ACC112 (cell line): ENCODE results near the gene SLC9A9.
A peak's percentile ranks its signal among the peaks of the same experiment; 100 is the strongest.
"Not testable (repeated sequence)": the region's sequence is repeated elsewhere in the genome, so short reads cannot be mapped to it uniquely, and the experiment has no call there.

Source experiments
- H2AFZ ChIP-seq: fragments of 200-600 bp; sonication (generic); one replicate; pipeline ENCODE4 v1.6.0; 2017; ENCODE audit warnings: antibody characterized with exemption, low read length; ENCODE audit not compliant: unreplicated experiment
- H3K27ac ChIP-seq: fragments of 200-600 bp; sonication (generic); 2 replicates; pipeline ENCODE4 v1.5.1; 2014; ENCODE audit warnings: low read depth, mild to moderate bottlenecking, antibody characterized with exemption, low read length, moderate library complexity
- H3K27me3 ChIP-seq: fragments of 200-600 bp; sonication (generic); 2 replicates; pipeline ENCODE4 v1.6.1; 2014; ENCODE audit warnings: mild to moderate bottlenecking, antibody characterized with exemption, low read length, moderate library complexity, mixed read lengths; ENCODE audit not compliant: insufficient read depth
- H3K36me3 ChIP-seq: fragments of 200-600 bp; sonication (generic); 2 replicates; pipeline ENCODE4 v1.6.1; 2016; ENCODE audit warnings: mild to moderate bottlenecking, antibody characterized with exemption, low read length, moderate library complexity, mixed read lengths; ENCODE audit not compliant: insufficient read depth
- H3K4me1 ChIP-seq: fragments of 200-600 bp; sonication (generic); one replicate; pipeline ENCODE4 v1.6.1; 2016; ENCODE audit warnings: low read length, mixed read lengths; ENCODE audit not compliant: insufficient read depth, unreplicated experiment, control insufficient read depth
- H3K4me3 ChIP-seq: fragments of 200-600 bp; sonication (generic); 2 replicates; pipeline ENCODE4 v1.5.1; 2014; ENCODE audit warnings: mild to moderate bottlenecking, low read depth, low read length
- H3K79me2 ChIP-seq: fragments of 200-600 bp; sonication (generic); one replicate; pipeline ENCODE4 v1.6.0; 2016; ENCODE audit warnings: low read length; ENCODE audit not compliant: control insufficient read depth, unreplicated experiment, insufficient read depth

The SLC9A9 gene

DNA sequence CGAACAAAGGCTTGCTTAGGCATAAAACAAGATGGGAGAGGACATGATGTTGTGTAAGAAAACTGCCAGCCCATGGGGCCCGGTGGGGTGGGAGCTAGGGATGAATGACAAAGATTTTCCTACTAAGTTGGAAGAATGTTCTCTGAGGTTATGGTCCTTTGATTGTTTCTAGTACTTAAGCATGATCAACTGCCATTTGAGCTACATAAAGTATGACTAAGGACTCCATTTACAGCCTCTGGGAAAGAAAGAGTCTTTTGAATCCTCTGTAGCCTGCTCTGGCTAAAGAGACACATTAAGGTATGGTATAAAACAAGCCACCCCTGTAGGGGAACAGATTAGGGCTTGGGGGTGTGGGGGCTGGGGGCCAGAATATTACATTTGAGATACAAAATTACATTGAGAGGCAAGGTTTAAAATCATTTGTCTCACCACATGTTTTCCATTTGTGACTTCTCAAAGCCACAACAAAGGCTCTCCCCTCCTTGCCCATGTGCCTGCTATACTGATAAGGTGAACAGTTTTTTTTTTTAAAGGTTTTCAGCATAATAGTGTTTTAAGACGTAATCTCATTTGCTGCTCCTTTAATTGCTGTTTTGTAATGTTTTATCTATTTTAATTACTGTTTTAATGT is 405.3 kb downstream of the SLC9A9 start:
- H3K4me1 ChIP-seq, result peaks cover 30% of the 10 kb centered on the region

DNA sequence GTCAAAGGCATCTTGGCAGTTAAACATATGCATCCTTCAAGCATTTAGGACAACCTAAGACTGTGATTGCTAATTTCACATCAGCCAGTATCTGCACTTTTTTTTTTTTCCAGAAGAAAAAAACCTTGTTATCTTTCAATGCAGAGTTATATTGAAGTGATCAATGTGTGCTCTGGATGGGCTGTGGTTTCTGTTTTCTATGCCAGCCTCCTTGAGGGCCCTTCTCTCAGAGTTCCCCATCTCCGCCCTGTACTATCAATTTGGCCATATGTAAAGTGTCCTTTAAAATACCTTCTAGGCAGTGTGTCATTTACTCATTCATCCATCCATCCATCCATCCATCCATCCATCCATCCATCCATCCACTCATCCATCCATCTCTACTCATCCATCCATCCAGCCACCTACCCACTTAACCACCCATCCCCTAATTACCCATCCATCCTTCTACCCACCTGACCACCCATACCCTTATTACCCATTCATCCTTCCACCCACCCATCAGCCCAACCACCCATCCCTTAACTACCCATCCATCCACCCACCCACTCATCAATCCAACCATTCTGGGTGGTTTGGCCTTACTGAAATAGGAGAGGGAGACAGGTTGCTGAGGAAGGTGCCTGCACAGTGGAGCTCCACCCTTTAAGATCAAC is 406.6 kb downstream of the SLC9A9 start:
- H3K4me3 ChIP-seq, result no peak overlapping the region
- H2AFZ ChIP-seq, result no peak overlapping the region
- no peaks in the 10 kb centered on the region for H3K36me3 ChIP-seq
- peaks cover 30% of the 10 kb centered on the region for H3K4me1 ChIP-seq
- H3K27ac ChIP-seq, result no peak overlapping the region
- no peaks in the 10 kb centered on the region for H3K27me3 ChIP-seq
- no peaks in the 10 kb centered on the region for H3K79me2 ChIP-seq

More for the DNA sequence above, 405.3 kb downstream of the SLC9A9 start:
- Histone ChIP-seq H3K27me3 (no peaks in the 10 kb centered on the region), H3K4me3 (no peak overlapping the region), H3K36me3 (no peaks in the 10 kb centered on the region), H2AFZ (peak overlapping the region; percentile 90), H3K27ac (peak overlapping the region; percentile 89), H3K79me2 (no peaks in the 10 kb centered on the region)

DNA sequence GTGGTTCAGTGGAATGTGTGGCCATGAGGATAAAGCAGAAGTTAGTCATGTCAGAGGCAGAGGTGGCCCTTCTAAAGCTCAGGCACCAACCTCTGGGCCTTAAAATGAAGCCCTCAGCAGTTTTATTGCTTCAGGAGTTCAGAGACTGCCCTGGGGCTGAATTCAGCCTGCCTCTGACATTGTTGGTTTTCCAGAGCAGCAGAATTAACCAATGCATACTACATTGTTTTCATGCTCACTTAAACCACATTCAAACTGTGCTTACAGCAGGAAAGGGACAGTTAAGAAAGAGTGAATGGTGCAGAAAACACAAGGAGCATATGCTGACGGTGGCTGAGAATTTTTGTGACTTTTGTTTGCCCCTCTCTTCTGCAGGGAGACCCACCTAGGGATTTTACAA is 408.5 kb downstream of the SLC9A9 start:
- Histone ChIP-seq H2AFZ (no peak overlapping the region), H3K36me3 (no peaks in the 10 kb centered on the region), H3K79me2 (no peaks in the 10 kb centered on the region), H3K27ac (no peak overlapping the region), H3K4me3 (no peak overlapping the region), H3K27me3 (no peaks in the 10 kb centered on the region), H3K4me1 (peaks cover 24% of the 10 kb centered on the region)

DNA sequence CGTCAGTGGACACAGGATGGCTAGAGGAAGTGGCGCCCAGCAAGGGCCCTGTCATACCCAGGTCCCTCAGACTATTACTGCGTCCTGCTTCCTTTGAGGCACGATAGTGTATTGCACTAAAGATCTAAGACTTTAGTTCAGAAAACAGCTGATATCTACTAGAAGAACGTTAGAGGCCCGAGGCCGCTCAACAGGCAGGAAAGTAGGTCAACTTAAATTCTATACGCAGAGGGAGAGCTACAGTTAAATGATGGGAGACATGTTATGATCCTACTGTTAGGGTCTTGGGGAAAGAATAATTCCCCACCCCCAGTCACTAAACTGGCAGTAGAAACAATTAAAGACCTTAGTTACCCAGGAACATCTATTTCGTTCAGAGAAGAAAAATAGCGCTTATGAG is 410.9 kb downstream of the SLC9A9 start:
- Histone ChIP-seq H3K79me2 (no peaks in the 10 kb centered on the region), H3K4me3 (no peak overlapping the region), H3K36me3 (no peaks in the 10 kb centered on the region), H3K4me1 (peaks cover 4% of the 10 kb centered on the region), H3K27ac (no peak overlapping the region), H2AFZ (no peak overlapping the region), H3K27me3 (no peaks in the 10 kb centered on the region)

DNA sequence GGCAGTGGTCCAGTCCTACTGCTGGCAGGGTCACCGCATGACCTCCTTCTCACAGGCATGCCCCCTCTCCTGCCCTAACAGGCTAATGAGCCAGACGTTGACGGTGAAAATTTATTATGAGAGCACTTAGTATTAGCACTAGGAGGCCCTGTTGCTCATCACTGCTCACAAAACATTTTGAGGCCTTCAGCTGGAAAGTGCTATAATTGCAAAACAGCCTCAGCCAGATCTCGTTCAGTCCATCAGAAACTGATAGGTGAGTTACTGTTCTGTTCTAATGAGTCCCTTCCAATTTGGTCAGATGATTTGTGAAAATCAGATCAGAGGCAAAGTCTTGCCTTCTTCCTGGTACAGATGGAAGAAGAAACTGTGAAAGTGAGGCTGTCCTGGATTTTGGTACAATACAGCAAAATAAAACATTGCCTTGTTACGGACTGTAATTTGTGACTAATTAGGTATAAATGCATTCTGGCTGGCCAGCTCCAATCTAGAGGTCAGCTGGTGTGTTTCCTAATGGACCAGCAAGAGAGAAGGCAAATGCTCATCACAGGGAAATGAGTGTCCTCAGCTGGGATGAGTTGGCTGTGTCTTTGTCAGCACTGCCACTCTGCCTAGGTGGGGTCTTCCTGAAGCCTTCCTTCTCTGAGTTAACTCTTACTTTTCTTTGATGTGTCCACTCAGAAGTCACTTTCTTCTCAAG is 411.9 kb downstream of the SLC9A9 start:
- H3K36me3 ChIP-seq, result no peaks in the 10 kb centered on the region
- H3K4me3 ChIP-seq, result no peak overlapping the region
- peaks cover 4% of the 10 kb centered on the region for H3K4me1 ChIP-seq
- no peak overlapping the region for H2AFZ ChIP-seq
- no peaks in the 10 kb centered on the region for H3K79me2 ChIP-seq
- H3K27ac ChIP-seq, result 0 out of 2 replicates have a peak overlapping the region, but pooled peaks have one; percentile 15
- no peaks in the 10 kb centered on the region for H3K27me3 ChIP-seq

DNA sequence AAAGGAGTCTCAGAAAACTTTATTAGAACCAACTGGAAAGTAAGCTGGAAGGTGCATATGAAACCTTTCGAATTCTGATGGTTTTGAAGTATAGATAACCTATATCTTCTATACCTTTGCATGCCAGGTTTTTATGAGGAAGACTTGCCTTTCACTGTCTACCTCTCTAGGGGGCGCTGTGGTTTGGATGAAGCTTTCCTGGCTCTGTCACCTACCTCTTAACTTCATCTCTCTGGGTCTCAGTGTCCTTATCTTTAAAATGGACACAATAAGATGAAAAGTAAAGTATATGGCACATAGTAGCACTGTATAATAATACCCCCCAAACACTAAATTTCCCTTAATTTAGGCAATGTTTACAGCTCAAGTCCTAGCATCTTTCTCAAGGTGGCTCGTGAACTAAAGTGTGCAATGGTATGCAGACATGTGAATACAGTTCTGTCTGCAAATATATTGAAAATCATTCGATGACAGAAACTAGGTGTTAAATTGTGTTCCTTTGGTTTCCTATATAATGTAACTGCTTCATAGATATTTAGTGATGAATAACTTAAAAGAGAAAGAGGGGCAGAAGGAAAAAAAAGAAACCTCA is 414.4 kb downstream of the SLC9A9 start:
- no peak overlapping the region for H3K4me3 ChIP-seq
- no peak overlapping the region for H2AFZ ChIP-seq

DNA sequence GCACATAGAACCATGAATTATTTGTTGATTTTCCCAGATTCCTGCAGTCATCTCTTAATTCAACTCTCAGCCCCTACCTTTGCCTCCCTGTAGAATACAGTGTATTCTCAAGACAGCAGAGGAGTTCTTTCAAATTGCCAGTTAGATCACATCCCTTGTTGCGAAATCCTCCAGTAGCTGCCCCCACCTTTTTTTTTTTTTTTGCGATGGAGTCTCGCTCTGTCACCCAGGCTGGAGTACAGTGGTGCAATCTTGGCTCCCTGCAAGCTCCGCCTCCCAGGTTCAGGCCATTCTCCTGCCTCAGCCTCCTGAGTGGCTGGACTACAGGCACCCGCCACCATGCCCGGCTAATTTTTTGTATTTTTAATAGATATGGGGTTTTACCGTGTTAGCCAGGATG is 417.0 kb downstream of the SLC9A9 start:
- not testable (repeated sequence) for H3K79me2 ChIP-seq, H2AFZ ChIP-seq, H3K36me3 ChIP-seq, H3K4me3 ChIP-seq, H3K27ac ChIP-seq, H3K27me3 ChIP-seq
- peaks cover 20% of the 10 kb centered on the region for H3K4me1 ChIP-seq

More for the DNA sequence above, 414.4 kb downstream of the SLC9A9 start:
- H3K27ac ChIP-seq, result no peak overlapping the region
- no peaks in the 10 kb centered on the region for H3K27me3 ChIP-seq
- no peaks in the 10 kb centered on the region for H3K36me3 ChIP-seq
- H3K79me2 ChIP-seq, result no peaks in the 10 kb centered on the region
- peaks cover 20% of the 10 kb centered on the region for H3K4me1 ChIP-seq

DNA sequence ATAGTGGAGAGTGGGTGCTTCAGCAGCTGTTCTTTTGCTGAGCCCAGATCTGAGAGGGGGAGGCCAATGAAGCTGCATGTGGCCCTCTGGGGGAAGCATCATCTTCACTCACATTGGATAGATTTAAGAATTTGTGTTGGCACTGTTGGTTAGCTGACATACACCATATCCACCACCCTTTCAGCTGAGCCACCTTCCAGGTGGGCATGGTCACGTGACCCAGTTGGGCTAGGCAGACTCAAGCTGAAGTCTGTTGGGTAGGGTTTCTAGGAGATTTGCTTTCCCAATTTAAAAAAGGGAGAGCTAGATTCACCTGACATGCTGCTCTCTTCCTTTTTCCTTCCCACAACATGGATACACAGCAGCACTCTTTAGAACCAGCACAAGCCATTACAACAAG is 417.7 kb downstream of the SLC9A9 start:
- peaks cover 19% of the 10 kb centered on the region for H3K4me1 ChIP-seq
- H2AFZ ChIP-seq, result no peak overlapping the region
- no peak overlapping the region for H3K4me3 ChIP-seq
- H3K79me2 ChIP-seq, result no peaks in the 10 kb centered on the region
- no peak overlapping the region for H3K27ac ChIP-seq
- no peaks in the 10 kb centered on the region for H3K36me3 ChIP-seq
- no peaks in the 10 kb centered on the region for H3K27me3 ChIP-seq

DNA sequence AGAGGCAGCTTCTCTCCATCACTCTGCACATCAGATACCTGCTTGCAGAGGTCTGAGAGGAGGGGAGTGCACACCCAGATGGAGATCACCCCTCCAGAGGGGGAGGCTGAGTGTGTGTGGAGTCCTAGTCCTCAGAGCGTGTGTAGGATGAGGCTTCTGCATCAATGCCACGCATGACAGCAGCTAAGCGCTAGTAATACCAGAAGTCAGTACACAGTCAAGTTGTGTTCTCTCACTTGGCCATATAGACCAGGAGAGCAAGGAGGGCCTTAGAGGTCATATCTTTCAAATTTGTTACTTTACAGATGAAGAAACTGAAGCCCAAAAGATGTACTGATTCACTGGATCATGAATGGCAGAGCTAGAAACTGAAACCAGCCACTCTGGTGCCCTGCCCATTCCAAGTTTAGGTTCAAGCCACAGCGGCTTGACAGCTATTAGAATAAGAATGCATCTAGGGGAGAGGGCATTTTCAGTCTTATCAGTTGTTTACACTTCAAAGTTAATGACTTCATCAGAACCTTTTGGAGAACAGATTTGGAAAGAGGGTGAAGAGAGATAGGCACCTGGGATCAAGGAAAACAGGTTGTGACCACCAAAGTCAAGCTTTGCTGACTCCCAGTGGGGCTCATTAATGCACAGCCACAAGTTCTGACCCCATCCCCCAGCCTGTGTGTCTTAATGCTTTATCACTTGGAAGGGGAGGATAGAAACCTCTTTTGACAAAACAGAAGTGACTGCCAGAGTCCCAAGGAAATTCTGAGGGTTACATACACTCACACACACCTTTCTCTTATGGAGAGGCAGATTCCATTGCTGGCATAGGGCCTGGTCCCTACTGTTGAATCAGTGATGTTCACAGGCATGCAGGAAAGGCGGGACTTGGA is 418.4 kb downstream of the SLC9A9 start:
- Histone ChIP-seq H3K79me2 (no peaks in the 10 kb centered on the region), H3K36me3 (no peaks in the 10 kb centered on the region), H3K27ac (no peak overlapping the region), H2AFZ (no peak overlapping the region), H3K4me1 (peaks cover 19% of the 10 kb centered on the region), H3K4me3 (no peak overlapping the region), H3K27me3 (no peaks in the 10 kb centered on the region)

DNA sequence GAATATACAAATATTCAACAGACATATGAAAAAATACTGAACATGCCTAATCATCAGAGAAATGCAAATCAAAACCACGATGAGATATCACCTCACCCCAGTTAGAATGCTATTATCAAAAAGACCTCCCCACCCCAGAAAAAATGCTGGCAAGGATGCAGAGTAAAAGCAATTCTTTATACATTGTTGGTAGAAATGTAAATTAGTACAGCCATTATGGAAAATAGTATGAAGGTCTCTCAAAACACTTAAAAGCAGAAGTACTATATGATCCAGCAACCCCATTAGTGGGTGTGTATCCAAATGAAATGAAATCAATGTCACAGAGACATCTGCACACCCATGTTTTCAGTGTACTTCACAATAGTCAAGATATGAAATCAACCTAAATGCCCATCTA is 420.0 kb downstream of the SLC9A9 start:
- Histone ChIP-seq H3K36me3 (no peaks in the 10 kb centered on the region), H3K4me3 (no peak overlapping the region), H2AFZ (no peak overlapping the region), H3K27me3 (no peaks in the 10 kb centered on the region), H3K4me1 (peaks cover 19% of the 10 kb centered on the region), H3K27ac (no peak overlapping the region), H3K79me2 (no peaks in the 10 kb centered on the region)
